Neuronal stem cell (in vitro differentiated cells): ENCODE measurements around the gene ZNF543.

ENCODE experiments used
- DNase-seq: peaks from one replicate; pipeline ENCODE4 v3.0.0-alpha.2; 2013; ENCODE audit warnings: low spot score
- H2AFZ ChIP-seq: one replicate; pipeline ENCODE4 v1.6.1; 2013; ENCODE audit warnings: mild to moderate bottlenecking, low read length, inconsistent platforms
- H2AK5ac ChIP-seq: 2 replicates; pipeline ENCODE4 v1.6.1; 2013; ENCODE audit warnings: low read depth, mild to moderate bottlenecking, inconsistent platforms, low read length, moderate library complexity, mixed read lengths
- H2BK120ac ChIP-seq: 2 replicates; pipeline ENCODE4 v1.6.1; 2013; ENCODE audit warnings: low read depth, mild to moderate bottlenecking, inconsistent platforms, low read length, moderate library complexity, mixed read lengths
- H2BK12ac ChIP-seq: one replicate; pipeline ENCODE4 v1.6.1; 2013; ENCODE audit warnings: low read length, inconsistent platforms
- H2BK15ac ChIP-seq: 2 replicates; pipeline ENCODE4 v1.6.1; 2013; ENCODE audit warnings: mild to moderate bottlenecking, low read length, inconsistent platforms, mixed read lengths
- H2BK5ac ChIP-seq: one replicate; pipeline ENCODE4 v1.6.1; 2013; ENCODE audit warnings: inconsistent platforms, mild to moderate bottlenecking, low read length, moderate library complexity
- H3K14ac ChIP-seq: one replicate; pipeline ENCODE4 v1.6.1; 2013; ENCODE audit warnings: low read length, inconsistent platforms
- H3K18ac ChIP-seq: 2 replicates; pipeline ENCODE4 v1.6.1; 2013; ENCODE audit warnings: low read length, inconsistent platforms
- H3K23ac ChIP-seq: 2 replicates; pipeline ENCODE4 v1.6.1; 2013; ENCODE audit warnings: low read depth, mild to moderate bottlenecking, mixed read lengths, low read length, inconsistent platforms; ENCODE audit not compliant: poor library complexity
- H3K27ac ChIP-seq: replicated peaks from 3 replicates; pipeline ENCODE4 v1.5.1; 2013; ENCODE audit warnings: low read length, inconsistent platforms
- H3K27me3 ChIP-seq, 3 experiments: 2 replicates each; pipeline ENCODE4 v1.6.1; 2013; ENCODE audit warnings: low read length in 3 of 3, mild to moderate bottlenecking in 2 of 3, inconsistent platforms in 1 of 3, low read depth in 1 of 3, mixed read lengths in 1 of 3, moderate library complexity in 1 of 3; ENCODE audit not compliant: control insufficient read depth in 3 of 3, insufficient read depth in 3 of 3
- H3K36me3 ChIP-seq, 2 donors: replicated peaks in 1 of 2; 2 replicates each; pipeline ENCODE4 v1.6.1; 2013; ENCODE audit warnings: low read length in 2 of 2; ENCODE audit not compliant: control insufficient read depth in 2 of 2, insufficient read depth in 2 of 2
- H3K4ac ChIP-seq: 2 replicates; pipeline ENCODE4 v1.6.1; 2013; ENCODE audit warnings: inconsistent platforms, mild to moderate bottlenecking, low read length, moderate library complexity
- H3K4me1 ChIP-seq, 2 donors: 1 replicate in 1 of 2; 2 replicates in 1 of 2; pipeline ENCODE4 v1.6.1; 2013; ENCODE audit warnings: low read length in 2 of 2, low read depth in 1 of 2; ENCODE audit not compliant: control insufficient read depth in 2 of 2, insufficient read depth in 1 of 2
- H3K4me2 ChIP-seq: one replicate; pipeline ENCODE4 v1.6.1; 2013; ENCODE audit warnings: mild to moderate bottlenecking, low read length, inconsistent platforms; ENCODE audit not compliant: insufficient read depth, poor library complexity, severe bottlenecking
- H3K4me3 ChIP-seq, 2 donors: 2 replicates each; pipeline ENCODE4 v1.5.1; 2013; ENCODE audit warnings: low read length in 2 of 2, mild to moderate bottlenecking in 2 of 2, inconsistent platforms in 1 of 2, moderate library complexity in 1 of 2
- H3K79me1 ChIP-seq: one replicate; pipeline ENCODE4 v1.6.1; 2013; ENCODE audit warnings: low read depth, mild to moderate bottlenecking, inconsistent platforms, low read length, moderate library complexity
- H3K9ac ChIP-seq: one replicate; pipeline ENCODE4 v1.6.1; 2013; ENCODE audit warnings: mild to moderate bottlenecking, low read depth, low read length, inconsistent platforms; ENCODE audit not compliant: poor library complexity
- H3K9me3 ChIP-seq, 2 donors: replicated peaks in 1 of 2; 2 replicates each; pipeline versions ENCODE3 to v1.6.1; 2013; ENCODE audit warnings: low read length in 2 of 2, mild to moderate bottlenecking in 2 of 2, inconsistent platforms in 1 of 2, low read depth in 1 of 2, mixed read lengths in 1 of 2, moderate library complexity in 1 of 2; ENCODE audit not compliant: control insufficient read depth in 2 of 2, insufficient read depth in 1 of 2
- H4K8ac ChIP-seq: one replicate; pipeline ENCODE4 v1.6.1; 2013; ENCODE audit warnings: low read depth, mild to moderate bottlenecking, inconsistent platforms, low read length, moderate library complexity
- H4K91ac ChIP-seq: one replicate; pipeline ENCODE4 v1.6.1; 2013; ENCODE audit warnings: low read length, low read depth, mild to moderate bottlenecking, inconsistent platforms; ENCODE audit not compliant: poor library complexity
- WGBS, 2 donors: extraction: QIAGEN DNeasy Blood & Tissue Kit; methylation state at CpG; one replicate each; pipeline ENCODE4 v1.1.7; 2013; ENCODE audit warnings: missing lambda C conversion rate in 2 of 2, mixed read lengths in 1 of 2; ENCODE audit not compliant: insufficient read length in 2 of 2, insufficient replicate concordance in 1 of 2; ENCODE audit errors: extremely low coverage in 2 of 2; 5-methylcytosine and 5-hydroxymethylcytosine counted together

The ZNF543 gene

GRCh38 chr19:57327993-57328392, 7.7 kb downstream of the ZNF543 start:
- WGBS, 2 donors, result no CpG with 5 or more reads among the region's 8 CpGs
- Histone ChIP-seq H3K4me2 (no peak overlapping the region), H3K23ac (no peak overlapping the region), H3K27me3 (no peaks in the 10 kb centered on the region), H2BK120ac (no peak overlapping the region), H3K27ac (no peak overlapping the region), H3K9me3 (peaks cover 0 to 13% of the 10 kb centered on the region in 2 donors), H3K4ac (no peak overlapping the region), H3K79me1 (peaks cover 2% of the 10 kb centered on the region), H3K9ac (no peak overlapping the region), H3K36me3 (peaks cover 38 to 80% of the 10 kb centered on the region in 2 donors), H4K91ac (no peak overlapping the region), H4K8ac (no peak overlapping the region), H3K14ac (no peak overlapping the region), H3K4me1 (no peaks in the 10 kb centered on the region), H2AK5ac (no peak overlapping the region), H2BK5ac (no peak overlapping the region), H3K18ac (no peak overlapping the region), H2BK15ac (no peak overlapping the region), H2AFZ (no peak overlapping the region), H2BK12ac (no peak overlapping the region), H3K4me3 (no peak overlapping the region)
- DNase-seq, result no peak

GRCh38 chr19:57334191-57334590, 13.9 kb downstream of the ZNF543 start:
- Histone ChIP-seq H3K9ac (no peak overlapping the region), H3K4ac (no peak overlapping the region), H3K79me1 (no peaks in the 10 kb centered on the region), H2BK5ac (no peak overlapping the region), H3K14ac (no peak overlapping the region), H2BK12ac (no peak overlapping the region), H3K4me1 (no peaks in the 10 kb centered on the region), H3K27ac (no peak overlapping the region), H2BK120ac (no peak overlapping the region), H2BK15ac (no peak overlapping the region), H3K27me3 (no peaks in the 10 kb centered on the region), H3K23ac (no peak overlapping the region), H2AFZ (no peak overlapping the region), H3K18ac (no peak overlapping the region), H3K36me3 (peaks cover under 1 to 22% of the 10 kb centered on the region in 2 donors), H3K9me3 (no peaks in the 10 kb centered on the region), H4K91ac (no peak overlapping the region), H3K4me2 (no peak overlapping the region), H3K4me3 (no peak overlapping the region), H4K8ac (no peak overlapping the region), H2AK5ac (no peak overlapping the region)
- WGBS, 2 donors, result no CpG with 5 or more reads among the region's 4 CpGs
- DNase-seq, result no peak

DNA sequence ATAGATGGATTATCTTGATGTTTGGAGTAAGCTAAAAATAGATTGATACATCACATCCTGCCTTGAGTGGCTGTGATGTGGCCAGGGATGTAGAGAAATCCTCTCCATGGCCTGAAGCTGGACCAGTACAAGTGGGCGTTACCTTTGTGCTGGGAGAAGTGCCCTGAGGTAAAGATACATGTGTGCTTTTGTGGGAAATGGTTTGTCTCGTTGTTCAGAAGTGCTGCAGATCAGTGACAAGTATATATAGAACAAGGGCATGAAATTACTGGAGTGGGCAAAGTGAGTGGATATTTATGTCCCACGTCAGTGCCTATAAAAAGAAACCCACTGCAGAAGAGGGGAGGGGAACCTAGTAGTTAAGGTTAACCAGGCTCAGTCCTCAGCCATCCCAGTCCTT, 18.6 kb downstream of the ZNF543 start:
- Histone ChIP-seq H3K4me3 (no peak overlapping the region), H4K8ac (no peak overlapping the region), H2BK120ac (no peak overlapping the region), H3K9me3 (no peaks in the 10 kb centered on the region), H3K79me1 (no peaks in the 10 kb centered on the region), H2BK15ac (no peak overlapping the region), H3K18ac (no peak overlapping the region), H3K4ac (no peak overlapping the region), H3K4me1 (no peaks in the 10 kb centered on the region), H2AFZ (no peak overlapping the region), H3K27ac (no peak overlapping the region), H3K27me3 (no peaks in the 10 kb centered on the region), H4K91ac (no peak overlapping the region), H2AK5ac (no peak overlapping the region), H3K9ac (no peak overlapping the region), H3K36me3 (no peaks in the 10 kb centered on the region), H3K14ac (no peak overlapping the region), H2BK12ac (no peak overlapping the region), H2BK5ac (no peak overlapping the region), H3K23ac (no peak overlapping the region), H3K4me2 (no peak overlapping the region)
- no CpG with 5 or more reads among the region's 3 CpGs for WGBS, 2 donors
- DNase-seq, result no peak

DNA sequence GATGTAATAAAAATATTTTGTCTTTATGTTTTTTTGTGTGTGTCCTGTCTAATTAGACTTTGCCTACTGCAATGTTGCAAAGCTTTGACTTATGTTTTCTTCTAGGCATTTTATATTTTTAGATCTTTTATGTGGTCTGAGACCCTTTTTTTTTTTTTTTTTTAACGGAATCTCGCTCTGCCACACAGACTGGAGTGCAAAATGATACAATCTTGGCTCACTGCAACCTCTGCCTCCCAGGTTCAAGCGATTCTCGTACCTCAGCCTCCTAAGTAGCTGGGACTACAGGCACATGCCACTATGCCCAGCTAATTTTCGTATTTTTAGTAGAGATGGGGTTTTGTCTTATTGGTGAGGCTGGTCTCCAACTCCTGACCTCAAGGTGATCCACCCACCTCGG, 22.3 kb downstream of the ZNF543 start:
- Histone ChIP-seq H2BK5ac (no peak overlapping the region), H3K23ac (no peak overlapping the region), H2AFZ (no peak overlapping the region), H3K4me3 (no peak overlapping the region), H3K36me3 (no peaks in the 10 kb centered on the region), H3K9me3 (no peaks in the 10 kb centered on the region), H4K91ac (no peak overlapping the region), H3K4me2 (no peak overlapping the region), H3K79me1 (no peaks in the 10 kb centered on the region), H3K18ac (no peak overlapping the region), H2AK5ac (no peak overlapping the region), H4K8ac (no peak overlapping the region), H3K9ac (no peak overlapping the region), H3K4ac (no peak overlapping the region), H2BK12ac (no peak overlapping the region), H3K27me3 (peaks cover 0 to 5% (median 0%) of the 10 kb centered on the region in 3 experiments), H2BK15ac (no peak overlapping the region), H3K27ac (no peak overlapping the region), H3K14ac (no peak overlapping the region), H2BK120ac (no peak overlapping the region), H3K4me1 (no peaks in the 10 kb centered on the region)
- DNase-seq, result no peak
- no CpG with 5 or more reads among the region's 6 CpGs for WGBS, 2 donors
